GM04503 (cell line): ENCODE data around the gene MAP10.

ENCODE experiments used
- DNase-seq: peaks from one replicate; pipeline ENCODE4 v3.0.0-alpha.2; 2012; ENCODE audit warnings: low read depth

MAP10 gene

DNA sequence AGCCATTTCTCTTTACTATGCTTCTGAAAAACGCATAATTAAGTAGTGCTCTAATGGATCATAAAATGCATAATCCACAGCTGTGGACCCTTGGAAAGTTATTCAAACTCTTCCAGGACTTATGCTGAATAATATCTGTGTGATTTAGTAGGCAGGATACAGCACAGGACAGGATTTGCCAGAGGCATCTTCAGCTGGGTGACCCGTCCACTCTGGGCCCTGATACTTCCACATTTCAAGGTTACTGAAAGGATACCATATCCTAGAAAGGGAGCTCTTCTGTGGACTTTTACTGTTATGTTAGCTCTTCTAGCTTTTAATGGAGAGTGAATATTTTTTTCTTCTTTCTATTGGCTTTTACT, 49.6 kb downstream of the MAP10 start:
- DNase-seq: no peak

GRCh38 chr1:232856541-232856940, 51.3 kb downstream of the MAP10 start:
- DNase-seq: no peak
